ENCODE results near the gene ARMS2. TPM values are rescaled to one million over a fixed set of nuclear protein-coding genes. Genes with fewer than 3 reads are reported as not detected.

ARMS2 gene
- total and polyA plus RNA-seq, 2 donors (not counting 1 experiment from before 2014, with no cell fraction given), result not detected

DNA sequence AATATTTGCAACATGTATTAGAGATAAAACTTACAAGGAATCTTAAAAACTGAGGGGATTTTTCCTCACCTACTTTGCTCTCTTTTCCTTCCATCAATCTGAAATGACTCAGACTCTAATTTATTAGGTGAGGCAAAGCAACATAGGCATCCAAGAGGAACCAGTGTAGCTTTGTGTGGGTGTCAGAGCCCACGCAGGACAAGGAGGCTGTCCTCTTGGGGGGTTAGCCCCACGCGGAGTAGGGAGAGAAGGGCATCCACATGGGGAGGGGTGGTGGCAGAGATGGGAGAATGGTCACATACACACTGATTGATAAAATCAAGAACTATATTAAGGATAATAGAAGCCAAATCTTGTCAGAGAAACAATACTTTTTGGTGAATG, 33.8 kb upstream of the ARMS2 start:
- H3K36me3 ChIP-seq (ENCODE audit: control insufficient read depth, insufficient read depth, low read length), result no peaks in the 10 kb centered on the region
- peak overlapping the region; percentile 9 for H3K4me2 ChIP-seq (ENCODE audit: extremely low read depth, insufficient read depth, low read length)
- H3K4me3 ChIP-seq (replicated peaks in 1 of 4; ENCODE audit: control extremely low read depth in 1 of 4, insufficient read depth in 1 of 4, low read depth in 3 of 4, low read length in 4 of 4), result no peak overlapping the region
- TF ChIP-seq EZH2 (IDR thresholded peaks at IDR 0.05; ENCODE audit: low read length, missing control alignments) (no peak), CTCF (conservative IDR thresholded peaks at IDR 0.05 in 1 of 2, IDR thresholded peaks at IDR 0.05 in 1 of 2; ENCODE audit: low read depth in 1 of 2, low read length in 2 of 2) (no peak)
- peaks cover 9% of the 10 kb centered on the region for H3K4me1 ChIP-seq (ENCODE audit: control insufficient read depth, extremely low read depth, insufficient read depth, low read length)
- H3K9me3 ChIP-seq (ENCODE audit: control insufficient read depth, insufficient read depth, low read depth, low read length), result no peaks in the 10 kb centered on the region
- peak overlapping the region; percentile 1 for H3K27ac ChIP-seq (ENCODE audit: insufficient read depth, low read length)
- H4K20me1 ChIP-seq (ENCODE audit: control insufficient read depth, extremely low read depth, insufficient read depth, low read length), result no peaks in the 10 kb centered on the region
- H2AFZ ChIP-seq (ENCODE audit: low read length), result no peak overlapping the region
- peak in 1 of 2 donors; percentile 3 for DNase-seq (ENCODE audit: low read depth in 2 of 2)
- H3K27me3 ChIP-seq (ENCODE audit: control insufficient read depth, insufficient read depth, low read length), result no peaks in the 10 kb centered on the region
- H3K9ac ChIP-seq (ENCODE audit: insufficient read depth, low read length), result no peak overlapping the region
- no peaks in the 10 kb centered on the region for H3K79me2 ChIP-seq (ENCODE audit: control insufficient read depth, insufficient read depth, low read length)

DNA sequence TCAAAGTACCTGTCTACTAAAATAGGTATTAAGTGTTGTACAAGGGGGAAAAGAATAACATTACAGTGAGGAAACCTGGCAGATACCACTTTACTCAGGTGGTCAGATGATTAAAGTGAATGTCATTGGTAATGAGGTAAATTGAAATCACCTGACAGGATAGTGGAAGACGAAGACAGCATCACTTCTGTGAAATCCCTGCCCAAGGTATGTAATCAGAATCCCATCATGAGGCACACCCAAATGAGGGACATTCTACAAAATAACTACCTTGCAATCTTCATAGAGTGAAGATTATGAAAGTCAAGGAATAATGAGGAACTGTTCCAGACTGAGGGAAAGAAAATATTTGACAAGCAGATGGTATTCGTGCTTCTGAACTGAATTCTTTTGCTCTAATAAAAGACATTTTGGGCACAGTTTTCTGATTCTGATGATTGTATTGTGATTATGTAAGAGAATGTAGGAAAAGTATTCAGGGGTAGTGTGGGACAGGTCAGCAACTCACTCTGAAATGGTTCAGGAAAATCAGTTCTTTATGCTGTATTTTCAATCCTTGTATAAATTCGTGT, 33.3 kb upstream of the ARMS2 start:
- peaks cover 9% of the 10 kb centered on the region for H3K4me1 ChIP-seq (ENCODE audit: control insufficient read depth, extremely low read depth, insufficient read depth, low read length)

DNA sequence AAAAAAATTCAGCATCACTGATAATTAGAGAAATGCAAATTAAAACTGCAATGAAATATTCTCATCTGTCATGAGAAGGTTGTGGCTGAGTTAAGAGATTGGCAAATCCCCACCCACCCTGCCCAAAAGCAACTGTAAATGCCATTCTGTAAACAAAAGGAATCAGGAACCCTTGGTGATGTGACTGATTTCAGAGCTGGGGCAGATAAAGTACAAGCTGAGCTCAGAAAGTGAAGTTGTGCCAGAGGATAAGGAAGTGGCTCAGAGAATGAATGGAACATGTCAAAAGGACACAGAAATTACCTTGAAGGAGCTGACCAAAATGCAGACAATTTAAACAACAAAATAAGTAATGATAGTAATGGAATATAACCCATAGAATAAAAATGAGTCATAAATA, 32.7 kb upstream of the ARMS2 start:
- H4K20me1 ChIP-seq (ENCODE audit: control insufficient read depth, extremely low read depth, insufficient read depth, low read length), result no peaks in the 10 kb centered on the region
- H3K4me2 ChIP-seq (ENCODE audit: extremely low read depth, insufficient read depth, low read length), result no peak overlapping the region
- H3K4me3 ChIP-seq (replicated peaks in 1 of 4; ENCODE audit: control extremely low read depth in 1 of 4, insufficient read depth in 1 of 4, low read depth in 3 of 4, low read length in 4 of 4), result no peak overlapping the region
- TF ChIP-seq EZH2 (IDR thresholded peaks at IDR 0.05; ENCODE audit: low read length, missing control alignments) (no peak), CTCF (conservative IDR thresholded peaks at IDR 0.05 in 1 of 2, IDR thresholded peaks at IDR 0.05 in 1 of 2; ENCODE audit: low read depth in 1 of 2, low read length in 2 of 2) (no peak)
- H2AFZ ChIP-seq (ENCODE audit: low read length), result no peak overlapping the region
- peak in 1 of 2 donors; percentile 8 for DNase-seq (ENCODE audit: low read depth in 2 of 2)
- peaks cover 9% of the 10 kb centered on the region for H3K4me1 ChIP-seq (ENCODE audit: control insufficient read depth, extremely low read depth, insufficient read depth, low read length)
- H3K9me3 ChIP-seq (ENCODE audit: control insufficient read depth, insufficient read depth, low read depth, low read length), result no peaks in the 10 kb centered on the region
- no peak overlapping the region for H3K27ac ChIP-seq (ENCODE audit: insufficient read depth, low read length)
- no peaks in the 10 kb centered on the region for H3K79me2 ChIP-seq (ENCODE audit: control insufficient read depth, insufficient read depth, low read length)
- no peaks in the 10 kb centered on the region for H3K36me3 ChIP-seq (ENCODE audit: control insufficient read depth, insufficient read depth, low read length)
- no peaks in the 10 kb centered on the region for H3K27me3 ChIP-seq (ENCODE audit: control insufficient read depth, insufficient read depth, low read length)
- no peak overlapping the region for H3K9ac ChIP-seq (ENCODE audit: insufficient read depth, low read length)

More for the DNA sequence above, 33.3 kb upstream of the ARMS2 start:
- Histone ChIP-seq H2AFZ (ENCODE audit: low read length) (no peak overlapping the region), H3K9me3 (ENCODE audit: control insufficient read depth, insufficient read depth, low read depth, low read length) (no peaks in the 10 kb centered on the region), H3K27ac (ENCODE audit: insufficient read depth, low read length) (peak overlapping the region; percentile 1), H3K79me2 (ENCODE audit: control insufficient read depth, insufficient read depth, low read length) (no peaks in the 10 kb centered on the region), H3K9ac (ENCODE audit: insufficient read depth, low read length) (no peak overlapping the region), H3K27me3 (ENCODE audit: control insufficient read depth, insufficient read depth, low read length) (no peaks in the 10 kb centered on the region), H3K4me2 (ENCODE audit: extremely low read depth, insufficient read depth, low read length) (no peak overlapping the region), H3K4me3 (replicated peaks in 1 of 4; ENCODE audit: control extremely low read depth in 1 of 4, insufficient read depth in 1 of 4, low read depth in 3 of 4, low read length in 4 of 4) (no peak overlapping the region), H3K36me3 (ENCODE audit: control insufficient read depth, insufficient read depth, low read length) (no peaks in the 10 kb centered on the region), H4K20me1 (ENCODE audit: control insufficient read depth, extremely low read depth, insufficient read depth, low read length) (no peaks in the 10 kb centered on the region)
- TF ChIP-seq CTCF (conservative IDR thresholded peaks at IDR 0.05 in 1 of 2, IDR thresholded peaks at IDR 0.05 in 1 of 2; ENCODE audit: low read depth in 1 of 2, low read length in 2 of 2) (no peak), EZH2 (IDR thresholded peaks at IDR 0.05; ENCODE audit: low read length, missing control alignments) (no peak)
- DNase-seq (ENCODE audit: low read depth in 2 of 2), result no peak
